ENCODE results near the gene RAD52. TPM values are rescaled to one million over a fixed set of nuclear protein-coding genes. Genes with fewer than 3 reads are reported as not detected.
A peak's percentile ranks its signal among the peaks of the same experiment; 100 is the strongest.

Gene RAD52
- total RNA-seq, 1 experiment from 2014 or later = 53.9 TPM

GRCh38 chr12:989751-990660, 40.5 kb upstream of the RAD52 start:
- intact Hi-C loops (cut with micrococcal nuclease; ENCODE audit: unreplicated experiment) = loop anchor here (1.0 to 5.0 kb wide), 4 partner anchors 41 to 419 kb away; partner anchors contain the start of gene RAD52
- Histone ChIP-seq H3K9me3 (no peaks in the 10 kb centered on the region), H3K4me3 (ENCODE audit: low read depth, low read length) (peak overlapping the region; percentile 80), H3K36me3 (ENCODE audit: control insufficient read depth, insufficient read depth, low read length) (no peaks in the 10 kb centered on the region), H3K4me1 (peaks cover 26% of the 10 kb centered on the region), H3K27me3 (replicated peaks; ENCODE audit: control insufficient read depth, insufficient read depth, low read length) (no peaks in the 10 kb centered on the region)
- H3K27ac Mint-ChIP-seq (ENCODE audit: unreplicated experiment) = peak overlapping the region; percentile 91
- TF ChIP-seq, protein P1, sequence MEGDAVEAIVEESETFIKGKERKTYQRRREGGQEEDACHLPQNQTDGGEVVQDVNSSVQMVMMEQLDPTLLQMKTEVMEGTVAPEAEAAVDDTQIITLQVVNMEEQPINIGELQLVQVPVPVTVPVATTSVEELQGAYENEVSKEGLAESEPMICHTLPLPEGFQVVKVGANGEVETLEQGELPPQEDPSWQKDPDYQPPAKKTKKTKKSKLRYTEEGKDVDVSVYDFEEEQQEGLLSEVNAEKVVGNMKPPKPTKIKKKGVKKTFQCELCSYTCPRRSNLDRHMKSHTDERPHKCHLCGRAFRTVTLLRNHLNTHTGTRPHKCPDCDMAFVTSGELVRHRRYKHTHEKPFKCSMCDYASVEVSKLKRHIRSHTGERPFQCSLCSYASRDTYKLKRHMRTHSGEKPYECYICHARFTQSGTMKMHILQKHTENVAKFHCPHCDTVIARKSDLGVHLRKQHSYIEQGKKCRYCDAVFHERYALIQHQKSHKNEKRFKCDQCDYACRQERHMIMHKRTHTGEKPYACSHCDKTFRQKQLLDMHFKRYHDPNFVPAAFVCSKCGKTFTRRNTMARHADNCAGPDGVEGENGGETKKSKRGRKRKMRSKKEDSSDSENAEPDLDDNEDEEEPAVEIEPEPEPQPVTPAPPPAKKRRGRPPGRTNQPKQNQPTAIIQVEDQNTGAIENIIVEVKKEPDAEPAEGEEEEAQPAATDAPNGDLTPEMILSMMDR (IDR thresholded peaks at IDR 0.05; ENCODE audit: insufficient read depth in 1 of 2, low read depth in 1 of 2, low read length in 1 of 2, severe bottlenecking in 1 of 2, unreplicated experiment in 1 of 2) = no peak
- no peaks in the 10 kb centered on the region for H3K9me3 Mint-ChIP-seq (ENCODE audit: unreplicated experiment)
- peak; percentile 63 to 73 for DNase-seq
- POLR2A ChIA-PET = interaction anchor here (0.6 to 2.8 kb wide), 2 partner anchors 41 to 506 kb away, joined by 4 to 19 read pairs; partner anchors contain the start of gene RAD52
- TSS peak; percentile 48 for BruUV-seq (replicated peaks)
- peaks cover 22% of the 10 kb centered on the region for H3K36me3 Mint-ChIP-seq (ENCODE audit: insufficient read depth, unreplicated experiment)
- CTCF ChIA-PET = interaction anchor here (0.5 to 2.6 kb wide), 3 partner anchors 41 to 535 kb away, joined by 5 to 18 read pairs (median 6); partner anchors contain the start of gene RAD52
- H3K27me3 Mint-ChIP-seq (ENCODE audit: insufficient read depth, unreplicated experiment) = no peaks in the 10 kb centered on the region
- peaks cover 32% of the 10 kb centered on the region for H3K4me1 Mint-ChIP-seq (ENCODE audit: low read depth, unreplicated experiment)
- H3K4me3 Mint-ChIP-seq (ENCODE audit: unreplicated experiment) = peak overlapping the region; percentile 84

DNA sequence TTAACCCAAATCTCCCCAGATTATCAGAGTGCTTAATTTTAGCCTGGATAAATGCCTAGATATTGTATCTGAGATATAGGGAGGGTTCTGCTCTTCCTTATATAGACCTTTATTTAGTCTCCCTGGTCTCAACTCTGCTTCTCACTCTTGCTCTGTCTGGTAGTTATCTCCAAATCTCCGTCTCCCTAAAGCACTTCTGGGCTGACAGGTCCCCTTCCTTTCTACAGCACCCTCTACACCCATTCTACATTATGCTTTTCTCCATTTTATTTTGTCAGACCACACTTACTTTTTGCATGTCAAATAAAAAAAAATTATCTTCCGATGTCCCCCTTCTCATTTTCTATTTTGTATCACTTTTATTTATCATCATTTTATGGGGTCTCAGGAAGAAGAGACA, 39.6 kb upstream of the RAD52 start:
- no peaks in the 10 kb centered on the region for H3K27me3 ChIP-seq (replicated peaks; ENCODE audit: control insufficient read depth, insufficient read depth, low read length)
- H3K4me3 ChIP-seq (ENCODE audit: low read depth, low read length) = no peak overlapping the region
- intact Hi-C loops (cut with micrococcal nuclease; ENCODE audit: unreplicated experiment) = no loop called here
- no peak for DNase-seq
- BruUV-seq (replicated peaks) = no TSS peak
- Mint-ChIP-seq H3K4me1 (ENCODE audit: low read depth, unreplicated experiment) (peaks cover 30% of the 10 kb centered on the region), H3K27ac (ENCODE audit: unreplicated experiment) (no peak overlapping the region), H3K27me3 (ENCODE audit: insufficient read depth, unreplicated experiment) (no peaks in the 10 kb centered on the region), H3K9me3 (ENCODE audit: unreplicated experiment) (no peaks in the 10 kb centered on the region), H3K4me3 (ENCODE audit: unreplicated experiment) (peak overlapping the region; percentile 84), H3K36me3 (ENCODE audit: insufficient read depth, unreplicated experiment) (peaks cover 22% of the 10 kb centered on the region)
- H3K9me3 ChIP-seq = no peaks in the 10 kb centered on the region
- TF ChIP-seq, protein P1 (IDR thresholded peaks at IDR 0.05; ENCODE audit: insufficient read depth in 1 of 2, low read depth in 1 of 2, low read length in 1 of 2, severe bottlenecking in 1 of 2, unreplicated experiment in 1 of 2) = no peak
- ChIA-PET CTCF (interaction anchor here (1.0 kb wide), 1 partner anchor 104 kb away, joined by 4 read pairs; no protein-coding TSS in a partner anchor), POLR2A (no interaction called here)
- peaks cover 26% of the 10 kb centered on the region for H3K4me1 ChIP-seq
- no peaks in the 10 kb centered on the region for H3K36me3 ChIP-seq (ENCODE audit: control insufficient read depth, insufficient read depth, low read length)

- Mint-ChIP-seq H3K4me1 (ENCODE audit: low read depth, unreplicated experiment) (peaks cover 30% of the 10 kb centered on the region), H3K4me3 (ENCODE audit: unreplicated experiment) (peak overlapping the region; percentile 84), H3K9me3 (ENCODE audit: unreplicated experiment) (no peaks in the 10 kb centered on the region), H3K27me3 (ENCODE audit: insufficient read depth, unreplicated experiment) (no peaks in the 10 kb centered on the region), H3K36me3 (ENCODE audit: insufficient read depth, unreplicated experiment) (peaks cover 22% of the 10 kb centered on the region), H3K27ac (ENCODE audit: unreplicated experiment) (no peak overlapping the region)
- DNase-seq = no peak
- Histone ChIP-seq H3K27me3 (replicated peaks; ENCODE audit: control insufficient read depth, insufficient read depth, low read length) (no peaks in the 10 kb centered on the region), H3K36me3 (ENCODE audit: control insufficient read depth, insufficient read depth, low read length) (no peaks in the 10 kb centered on the region), H3K9me3 (no peaks in the 10 kb centered on the region), H3K4me3 (ENCODE audit: low read depth, low read length) (no peak overlapping the region), H3K4me1 (peaks cover 26% of the 10 kb centered on the region)
- intact Hi-C loops (cut with micrococcal nuclease; ENCODE audit: unreplicated experiment) = no loop called here
- no TSS peak for BruUV-seq (replicated peaks)
- ChIA-PET CTCF (interaction anchor here (1.0 to 1.1 kb wide), 2 partner anchors 9 to 104 kb away, joined by 3 to 4 read pairs; no protein-coding TSS in a partner anchor), POLR2A (no interaction called here)
- TF ChIP-seq, protein P1 (IDR thresholded peaks at IDR 0.05; ENCODE audit: insufficient read depth in 1 of 2, low read depth in 1 of 2, low read length in 1 of 2, severe bottlenecking in 1 of 2, unreplicated experiment in 1 of 2) = no peak
Measured at GRCh38 chr12:988646-989045, 39.2 kb upstream of the RAD52 start.
